PC-3 (cell line): ENCODE results near the gene PRC1.

Experiments
- EZH2 ChIP-seq: fragments of 300-600 bp; sonication (generic); IDR thresholded peaks from one replicate; pipeline ENCODE4 v1.6.1; 2017; ENCODE audit warnings: antibody characterized with exemption, mild to moderate bottlenecking, low read length; ENCODE audit not compliant: unreplicated experiment
- EZH2phosphoT487 ChIP-seq: fragments of 300-600 bp; sonication (generic); IDR thresholded peaks from 2 replicates; pipeline ENCODE4 v1.6.1; 2018; ENCODE audit warnings: mild to moderate bottlenecking, antibody characterized with exemption, low read length, borderline replicate concordance
- TF ChIP-seq, protein P1 (sequence below): fragments of 300-600 bp; sonication (generic); conservative IDR thresholded peaks from 2 replicates; pipeline ENCODE4 v1.5.1; 2017; ENCODE audit warnings: antibody characterized with exemption, low read depth, mild to moderate bottlenecking, low read length

- TF ChIP-seq, protein P1, sequence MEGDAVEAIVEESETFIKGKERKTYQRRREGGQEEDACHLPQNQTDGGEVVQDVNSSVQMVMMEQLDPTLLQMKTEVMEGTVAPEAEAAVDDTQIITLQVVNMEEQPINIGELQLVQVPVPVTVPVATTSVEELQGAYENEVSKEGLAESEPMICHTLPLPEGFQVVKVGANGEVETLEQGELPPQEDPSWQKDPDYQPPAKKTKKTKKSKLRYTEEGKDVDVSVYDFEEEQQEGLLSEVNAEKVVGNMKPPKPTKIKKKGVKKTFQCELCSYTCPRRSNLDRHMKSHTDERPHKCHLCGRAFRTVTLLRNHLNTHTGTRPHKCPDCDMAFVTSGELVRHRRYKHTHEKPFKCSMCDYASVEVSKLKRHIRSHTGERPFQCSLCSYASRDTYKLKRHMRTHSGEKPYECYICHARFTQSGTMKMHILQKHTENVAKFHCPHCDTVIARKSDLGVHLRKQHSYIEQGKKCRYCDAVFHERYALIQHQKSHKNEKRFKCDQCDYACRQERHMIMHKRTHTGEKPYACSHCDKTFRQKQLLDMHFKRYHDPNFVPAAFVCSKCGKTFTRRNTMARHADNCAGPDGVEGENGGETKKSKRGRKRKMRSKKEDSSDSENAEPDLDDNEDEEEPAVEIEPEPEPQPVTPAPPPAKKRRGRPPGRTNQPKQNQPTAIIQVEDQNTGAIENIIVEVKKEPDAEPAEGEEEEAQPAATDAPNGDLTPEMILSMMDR, result peak; percentile 85
- TF ChIP-seq EZH2 (no peak), EZH2phosphoT487 (no peak)
Measured at GRCh38 chr15:90931828-90932659, 62.3 kb downstream of the PRC1 start, which contains the start of gene HDDC3.
